ENCODE results near the gene ZFR.

- TF ChIP-seq RARB (CRISPR knock-in tag; IDR thresholded peaks at IDR 0.05): no peak
- no peak for TF ChIP-seq ZFP3 (CRISPR knock-in tag; IDR thresholded peaks at IDR 0.05)
- no peak for TF ChIP-seq OSR1 (CRISPR knock-in tag; IDR thresholded peaks at IDR 0.05)
- no peak for TF ChIP-seq POU6F1 (CRISPR knock-in tag; IDR thresholded peaks at IDR 0.05; ENCODE audit: borderline replicate concordance, low read depth)
These were observed 74.9 kb downstream of the ZFR start for GRCh38 chr5:32369542-32370155.
